Calu3 (cell line): Measurements from ENCODE around the gene HLA-F. TPM values are rescaled to one million over a fixed set of nuclear protein-coding genes. Genes with fewer than 3 reads are reported as not detected.

Experiments
- BruUV-seq: library from RNA; stranded (reverse); fragments of 400-500 nt; replicated peaks from 2 replicates; lab custom pipeline; 2021; lab: Mats Ljungman, UMichigan
- CTCF ChIA-PET: fragments of 300-600 bp; sonication (Branson Sonifier 250); formaldehyde crosslinking; loops from one replicate; lab custom pipeline; 2022; ENCODE audit warnings: antibody characterized with exemption; lab: Charles Lee
- DNase-seq: peaks from one replicate; pipeline ENCODE4 v3.0.0; 2022
- H3K27ac Mint-ChIP-seq: one replicate; pipeline ENCODE4 v1.8.0; 2022; ENCODE audit warnings: mixed read lengths; ENCODE audit not compliant: unreplicated experiment
- H3K27me3 Mint-ChIP-seq: one replicate; pipeline ENCODE4 v1.8.0; 2022; ENCODE audit warnings: mixed read lengths; ENCODE audit not compliant: unreplicated experiment
- H3K36me3 Mint-ChIP-seq: one replicate; pipeline ENCODE4 v1.8.0; 2022; ENCODE audit warnings: mild to moderate bottlenecking, moderate library complexity, mixed read lengths; ENCODE audit not compliant: insufficient read depth, unreplicated experiment
- H3K4me1 Mint-ChIP-seq: one replicate; pipeline ENCODE4 v1.8.0; 2022; ENCODE audit warnings: mild to moderate bottlenecking, low read depth, mixed read lengths; ENCODE audit not compliant: unreplicated experiment
- H3K4me3 Mint-ChIP-seq: one replicate; pipeline ENCODE4 v1.8.0; 2022; ENCODE audit warnings: mild to moderate bottlenecking, low read depth, moderate library complexity, mixed read lengths; ENCODE audit not compliant: unreplicated experiment
- H3K9me3 Mint-ChIP-seq: one replicate; pipeline ENCODE4 v1.8.0; 2022; ENCODE audit warnings: low read depth, mixed read lengths; ENCODE audit not compliant: unreplicated experiment
- CTCF ChIP-seq: fragments of 200-600 bp; IDR thresholded peaks from one replicate; pipeline ENCODE4 v1.8.0; 2022; ENCODE audit warnings: antibody characterized with exemption; ENCODE audit not compliant: unreplicated experiment
- intact Hi-C: fragments of 100-400 bp; cut with micrococcal nuclease; formaldehyde crosslinking; loops from one replicate; pipeline ENCODE4 v1.10.0; 2022; ENCODE audit not compliant: unreplicated experiment
- total RNA-seq: library from RNA; stranded (reverse); gene quantifications from 2 replicates; pipeline ENCODE4 v1.2.3, GENCODE V29; 2022

HLA-F gene
- total RNA-seq, 1 experiment from 2014 or later: 57.9 TPM

GRCh38 chr6:29678114-29678513 lies 45.1 kb upstream of the HLA-F start:
- no peak overlapping the region for H3K4me3 Mint-ChIP-seq
- no peak for DNase-seq
- TF ChIP-seq CTCF: no peak
- BruUV-seq: no TSS peak
- peaks cover 5% of the 10 kb centered on the region for H3K36me3 Mint-ChIP-seq
- no peaks in the 10 kb centered on the region for H3K27me3 Mint-ChIP-seq
- intact Hi-C loops: no loop called here
- CTCF ChIA-PET: interaction anchor here (0.5 to 3.0 kb wide), 6 partner anchors 18 to 1311 kb away, joined by 4 to 28 read pairs (median 9); no protein-coding TSS in a partner anchor
- H3K27ac Mint-ChIP-seq: no peak overlapping the region
- peaks cover 34% of the 10 kb centered on the region for H3K4me1 Mint-ChIP-seq
- H3K9me3 Mint-ChIP-seq: no peaks in the 10 kb centered on the region

- intact Hi-C loops: no loop called here
- TF ChIP-seq CTCF: no peak
- peaks cover 5% of the 10 kb centered on the region for H3K36me3 Mint-ChIP-seq
- no peaks in the 10 kb centered on the region for H3K27me3 Mint-ChIP-seq
- no peaks in the 10 kb centered on the region for H3K9me3 Mint-ChIP-seq
- no peak overlapping the region for H3K4me3 Mint-ChIP-seq
- H3K4me1 Mint-ChIP-seq: peaks cover 34% of the 10 kb centered on the region
- no TSS peak for BruUV-seq
- DNase-seq: no peak
- CTCF ChIA-PET: no interaction called here
- no peak overlapping the region for H3K27ac Mint-ChIP-seq
Observed at GRCh38 chr6:29679962-29680361, 43.3 kb upstream of the HLA-F start.

GRCh38 chr6:29680416-29680815 lies 42.8 kb upstream of the HLA-F start:
- no peak overlapping the region for H3K4me3 Mint-ChIP-seq
- no peak for TF ChIP-seq CTCF
- intact Hi-C loops: no loop called here
- no peaks in the 10 kb centered on the region for H3K9me3 Mint-ChIP-seq
- DNase-seq: no peak
- H3K36me3 Mint-ChIP-seq: peaks cover 5% of the 10 kb centered on the region
- BruUV-seq: no TSS peak
- CTCF ChIA-PET: no interaction called here
- H3K27me3 Mint-ChIP-seq: no peaks in the 10 kb centered on the region
- H3K27ac Mint-ChIP-seq: no peak overlapping the region
- peaks cover 34% of the 10 kb centered on the region for H3K4me1 Mint-ChIP-seq

- intact Hi-C loops: no loop called here
- Mint-ChIP-seq H3K4me1 (peaks cover 30% of the 10 kb centered on the region), H3K4me3 (no peak within 1 kb of the TSS), H3K27me3 (no peaks in the 10 kb centered on the region), H3K36me3 (peaks cover 5% of the 10 kb centered on the region), H3K27ac (no peak within 1 kb of the TSS), H3K9me3 (no peaks in the 10 kb centered on the region)
- no peak for TF ChIP-seq CTCF
- no TSS peak for BruUV-seq
- DNase-seq: no peak
- CTCF ChIA-PET: no interaction called here
Observed at GRCh38 chr6:29680904-29681303, 42.3 kb upstream of the HLA-F start, which contains the start of gene ZFP57. Gene ZFP57, minus strand, starts transcription at chr6:29681152. Its CDS starts 4,149 bp downstream, at chr6:29677003.
